GM18498 (cell line): ENCODE data around the gene MATN1.

Experiments
- ATAC-seq: cut with Tn5 transposase; IDR thresholded peaks from one replicate; pipeline ENCODE4 v1.9.1; 2021; ENCODE audit warnings: mild to moderate bottlenecking, moderate library complexity; ENCODE audit not compliant: unreplicated experiment

The MATN1 gene

GRCh38 chr1:30758121-30758688 is 34.8 kb upstream of the MATN1 start:
- ATAC-seq = no peak

- no peak for ATAC-seq
These were observed 34.2 kb upstream of the MATN1 start, which contains the start of gene LAPTM5 for GRCh38 chr1:30757352-30758120. LAPTM5 (minus strand) TSS chr1:30757774; CDS start chr1:30757745, 29 bp downstream.

GRCh38 chr1:30756545-30757351 is 33.4 kb upstream of the MATN1 start:
- no peak for ATAC-seq

- no peak for ATAC-seq
These were observed 32.8 kb upstream of the MATN1 start for GRCh38 chr1:30756206-30756544.

- no peak for ATAC-seq
These were observed 32.4 kb upstream of the MATN1 start for GRCh38 chr1:30755746-30756145.

GRCh38 chr1:30755334-30755733 is 31.9 kb upstream of the MATN1 start:
- no peak for ATAC-seq

DNA sequence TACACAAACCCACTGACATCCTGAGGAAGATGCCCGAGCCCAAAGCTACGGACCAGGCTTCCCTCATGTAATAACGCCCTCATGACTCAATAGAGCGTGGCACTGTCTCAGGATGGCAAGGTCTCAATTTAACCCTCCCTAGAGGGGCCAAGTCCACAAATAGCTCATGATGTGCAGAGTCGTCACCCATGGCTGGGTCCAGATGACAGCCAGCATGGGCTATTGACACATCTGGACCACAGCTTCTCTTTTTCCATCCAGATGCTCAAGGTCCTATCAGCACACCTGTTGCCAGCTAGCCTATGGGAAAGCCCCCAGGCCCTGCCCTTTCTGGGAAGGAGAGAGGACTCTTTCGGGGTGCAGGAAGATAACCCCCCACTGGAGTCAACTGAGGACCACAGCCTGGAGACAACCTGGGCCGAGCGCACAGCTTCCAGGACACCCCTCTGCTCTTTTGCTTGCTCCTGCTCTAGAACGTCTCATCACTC is 31.3 kb upstream of the MATN1 start:
- ATAC-seq = peak; percentile 53

GRCh38 chr1:30753660-30754123 is 30.3 kb upstream of the MATN1 start:
- no peak for ATAC-seq

GRCh38 chr1:30753118-30753517 is 29.7 kb upstream of the MATN1 start:
- ATAC-seq = no peak

GRCh38 chr1:30752651-30752908 is 29.2 kb upstream of the MATN1 start:
- ATAC-seq = no peak

GRCh38 chr1:30751830-30752650 is 28.7 kb upstream of the MATN1 start:
- no peak for ATAC-seq

- ATAC-seq = no peak
These were observed 27.4 kb upstream of the MATN1 start for GRCh38 chr1:30750731-30751291.

GRCh38 chr1:30749691-30750583 is 26.6 kb upstream of the MATN1 start:
- ATAC-seq = peak; percentile 21

DNA sequence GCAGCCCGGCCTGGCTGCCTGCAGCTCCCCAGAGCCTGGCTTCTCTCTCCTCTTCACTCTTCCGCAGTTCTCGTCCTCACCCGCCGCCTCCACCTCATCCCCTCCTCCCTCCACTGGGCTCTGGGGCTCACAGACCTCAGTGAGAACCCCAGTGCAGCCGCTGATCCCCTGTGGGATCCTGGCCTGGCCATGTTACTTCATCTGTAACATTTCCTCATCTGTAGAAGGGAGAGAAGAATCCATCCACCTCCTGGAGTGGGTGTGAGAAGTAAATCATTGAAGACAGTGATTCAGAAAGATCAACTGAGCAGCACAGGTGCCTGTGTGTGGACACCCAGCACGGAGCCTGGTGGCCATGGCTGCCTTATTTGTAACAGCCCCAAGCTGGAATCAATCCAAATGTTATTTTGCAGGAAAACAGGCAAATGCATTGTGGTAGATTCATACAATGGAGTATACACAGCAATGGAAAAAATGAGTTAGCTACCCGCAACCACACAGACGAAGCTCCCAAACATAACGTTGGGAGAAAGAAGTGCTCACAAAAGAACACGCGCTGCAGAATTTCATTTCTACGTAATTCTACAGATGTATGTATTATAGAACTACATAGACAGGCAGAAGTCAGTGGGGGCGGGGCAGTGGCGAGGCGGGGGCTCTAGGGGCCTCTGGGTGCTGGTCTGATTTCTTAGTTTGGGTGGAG is 25.5 kb upstream of the MATN1 start:
- ATAC-seq = no peak

- ATAC-seq = no peak
These were observed 24.8 kb upstream of the MATN1 start for GRCh38 chr1:30748098-30748698.

DNA sequence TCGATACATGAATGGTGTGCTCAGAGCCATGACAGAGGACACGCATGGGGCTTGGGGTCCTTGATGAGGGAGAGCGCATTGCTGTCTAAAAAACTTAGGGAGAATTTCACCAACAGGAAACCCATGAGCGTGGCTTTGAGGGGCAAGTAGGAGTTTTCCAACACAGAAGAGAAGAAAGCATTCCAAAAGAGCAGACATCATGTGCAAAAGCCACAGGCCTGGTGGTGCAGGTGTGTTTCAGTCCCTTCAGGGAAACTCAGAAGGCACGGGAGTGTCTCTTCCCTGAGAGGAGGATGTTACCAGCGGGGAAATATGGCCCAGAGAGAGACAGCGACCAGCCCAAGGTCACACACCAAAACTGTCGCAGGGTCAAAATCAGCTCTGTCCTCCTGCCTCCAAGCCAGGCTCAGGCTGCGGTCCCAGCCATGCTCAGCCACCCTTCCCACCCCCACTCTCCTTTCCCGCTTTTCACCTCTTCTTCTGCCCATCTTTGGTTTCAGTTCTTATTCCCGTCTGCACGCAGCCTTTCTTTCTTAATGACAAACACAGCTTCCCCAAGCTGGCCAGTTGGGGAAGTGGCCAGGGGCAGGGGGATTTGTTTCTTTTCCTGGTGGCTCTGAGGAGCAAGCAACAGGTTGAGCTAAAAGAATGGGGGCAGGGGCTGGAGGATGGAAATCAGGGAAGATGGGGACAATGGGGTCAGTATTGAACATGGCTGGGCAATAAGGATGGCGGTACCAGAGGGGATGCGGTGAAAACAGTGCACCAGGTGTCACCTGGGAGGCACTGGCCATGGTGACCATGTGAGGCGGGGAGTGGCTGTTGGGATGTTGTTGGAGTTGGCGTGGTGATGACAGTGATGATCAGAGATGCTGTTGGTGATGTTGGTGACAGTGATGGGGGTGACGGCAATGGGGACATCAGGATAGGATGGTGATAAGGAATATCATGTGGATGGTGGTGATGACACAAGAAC is 23.9 kb upstream of the MATN1 start:
- ATAC-seq = no peak

- no peak for ATAC-seq
These were observed 23.0 kb upstream of the MATN1 start for GRCh38 chr1:30746212-30747032.
